Head of caudate nucleus (tissue), 42 donors: ENCODE results near the gene KIAA0513.

Experiments
- DNase-seq, 42 donors: peaks; one replicate each; pipeline versions ENCODE4 v3.0.0 to v3.0.0-alpha.2; 2020 to 2021; ENCODE audit warnings: mixed read lengths in 7 of 42
- intact Hi-C: fragments of 100-400 bp; cut with DNase I; formaldehyde crosslinking; loops from one replicate; pipeline ENCODE4 v1.15.0; 2022

The KIAA0513 gene

DNA sequence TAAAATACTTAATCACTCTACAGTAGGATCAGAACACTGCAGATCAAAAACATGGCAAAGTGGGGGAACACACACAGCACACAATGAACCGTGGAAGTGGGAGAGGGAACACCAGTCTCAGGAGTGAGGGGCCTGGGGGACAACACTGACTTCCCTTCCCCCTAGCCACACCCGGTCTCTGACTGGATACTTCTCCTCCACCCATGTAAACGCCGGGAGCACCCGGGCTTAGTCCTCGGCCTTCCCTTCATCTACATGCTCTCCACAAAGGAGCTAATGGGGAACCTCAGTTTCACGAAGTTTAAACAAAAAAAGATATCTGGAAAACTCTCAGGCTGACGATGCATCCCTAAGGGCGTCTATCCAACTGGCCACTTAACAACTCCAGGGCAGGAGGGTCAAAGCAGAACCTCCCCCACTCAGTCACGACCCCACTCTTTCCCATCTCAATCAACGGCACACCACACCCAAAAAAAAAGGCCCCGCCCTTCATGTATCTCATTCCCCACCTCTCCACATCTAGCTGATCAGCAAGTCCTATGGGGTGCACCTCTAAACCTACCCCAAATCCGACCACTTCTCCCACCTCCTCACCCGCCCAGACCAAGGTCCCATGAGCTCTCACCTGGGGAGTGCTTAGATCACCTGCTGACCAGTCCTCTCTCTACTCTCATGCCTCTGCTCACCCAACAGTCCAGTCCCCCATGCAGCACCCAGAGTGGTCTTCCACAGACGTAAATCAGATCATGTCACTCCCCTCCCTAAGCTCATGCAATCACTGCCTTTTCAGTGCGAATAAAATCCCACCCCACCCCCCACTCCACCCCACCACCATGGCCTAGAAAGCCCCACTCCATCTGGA lies 23.6 kb upstream of the KIAA0513 start:
- DNase-seq: no peak
- intact Hi-C loops: no loop called here

DNA sequence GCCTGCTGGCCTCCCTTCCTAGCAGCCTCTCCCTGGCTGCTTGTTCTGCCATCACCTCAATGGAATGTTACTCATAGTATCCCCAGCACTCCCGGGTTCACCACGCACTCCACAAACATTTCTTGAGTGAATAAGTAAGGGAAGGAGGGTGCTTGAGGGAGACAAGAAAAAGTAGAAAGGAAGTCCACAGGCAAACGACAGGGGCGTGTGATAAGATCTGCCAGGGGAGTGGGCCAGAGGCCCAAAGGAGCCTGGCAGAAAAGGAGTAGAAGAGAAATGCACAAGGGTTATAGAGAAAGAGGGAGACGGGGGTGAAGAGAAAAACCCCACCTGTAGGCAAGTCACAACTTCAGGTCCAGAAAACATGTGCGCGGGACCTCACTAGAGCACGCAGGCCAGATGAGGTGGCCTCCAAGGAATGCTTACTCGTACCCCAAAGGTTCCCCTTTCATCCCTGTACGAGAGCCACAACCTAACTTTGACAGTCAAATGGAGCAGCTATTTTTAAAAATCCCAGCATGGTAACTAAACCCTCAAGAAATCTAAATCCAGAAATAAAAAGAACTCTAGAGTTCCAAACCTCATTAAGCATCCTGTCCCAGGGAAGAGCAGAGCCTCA lies 22.9 kb upstream of the KIAA0513 start:
- intact Hi-C loops: no loop called here
- DNase-seq: no peak

DNA sequence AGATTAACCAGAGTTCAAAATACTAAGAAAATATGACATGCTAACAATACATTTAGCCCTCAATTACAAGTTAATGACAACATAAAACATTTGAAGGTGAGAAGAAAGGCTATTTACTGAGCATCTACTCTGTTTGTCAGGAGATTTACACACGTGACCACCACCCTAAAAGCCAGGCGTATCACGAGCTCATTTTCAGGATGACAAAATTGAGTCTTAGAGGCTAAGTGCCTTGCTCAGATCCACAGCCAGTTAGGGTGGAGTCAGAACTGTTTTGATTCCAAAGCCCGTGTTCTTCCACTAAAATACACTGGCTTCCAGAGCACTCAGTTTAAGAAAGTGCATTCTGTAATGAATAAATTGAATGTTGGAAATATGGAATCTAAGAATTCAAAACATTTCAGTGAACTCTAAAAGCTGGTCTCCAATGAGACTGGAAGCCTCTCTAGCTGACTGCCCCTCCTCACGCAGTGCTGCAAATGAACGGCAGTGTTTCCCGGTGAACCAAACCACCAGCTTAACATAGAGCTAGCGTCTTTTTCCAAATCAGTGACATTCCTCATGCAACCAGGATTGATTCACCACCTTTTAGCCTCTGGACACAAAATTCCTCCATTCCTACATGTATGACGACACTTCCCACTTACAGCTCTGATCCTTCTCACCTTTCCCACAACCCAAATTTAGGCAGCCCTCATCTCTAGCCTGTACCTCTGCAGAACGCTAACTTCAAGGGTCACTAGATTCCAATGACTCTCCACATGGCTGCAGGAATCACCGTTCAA lies 22.1 kb upstream of the KIAA0513 start:
- DNase-seq: no peak
- intact Hi-C loops: no loop called here

DNA sequence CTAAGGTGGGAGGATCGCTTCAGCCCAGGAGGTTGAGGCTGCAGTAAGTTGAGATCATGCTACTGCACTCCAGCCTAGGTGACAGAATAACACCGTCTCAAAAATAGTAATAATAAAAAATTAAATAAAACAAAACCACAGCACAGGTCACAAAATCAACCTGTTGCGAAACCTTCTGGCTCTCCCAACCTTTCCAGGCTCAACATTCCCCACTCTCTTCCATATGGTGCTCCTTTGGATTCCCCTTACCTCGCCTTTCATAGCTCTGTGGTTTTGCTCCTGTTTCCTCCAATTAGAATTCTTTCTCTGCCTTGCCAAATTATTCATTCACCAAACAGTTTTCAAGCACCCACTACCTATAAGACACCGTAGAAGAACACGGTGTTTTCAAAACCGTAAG lies 21.0 kb upstream of the KIAA0513 start:
- intact Hi-C loops: no loop called here
- DNase-seq: no peak

DNA sequence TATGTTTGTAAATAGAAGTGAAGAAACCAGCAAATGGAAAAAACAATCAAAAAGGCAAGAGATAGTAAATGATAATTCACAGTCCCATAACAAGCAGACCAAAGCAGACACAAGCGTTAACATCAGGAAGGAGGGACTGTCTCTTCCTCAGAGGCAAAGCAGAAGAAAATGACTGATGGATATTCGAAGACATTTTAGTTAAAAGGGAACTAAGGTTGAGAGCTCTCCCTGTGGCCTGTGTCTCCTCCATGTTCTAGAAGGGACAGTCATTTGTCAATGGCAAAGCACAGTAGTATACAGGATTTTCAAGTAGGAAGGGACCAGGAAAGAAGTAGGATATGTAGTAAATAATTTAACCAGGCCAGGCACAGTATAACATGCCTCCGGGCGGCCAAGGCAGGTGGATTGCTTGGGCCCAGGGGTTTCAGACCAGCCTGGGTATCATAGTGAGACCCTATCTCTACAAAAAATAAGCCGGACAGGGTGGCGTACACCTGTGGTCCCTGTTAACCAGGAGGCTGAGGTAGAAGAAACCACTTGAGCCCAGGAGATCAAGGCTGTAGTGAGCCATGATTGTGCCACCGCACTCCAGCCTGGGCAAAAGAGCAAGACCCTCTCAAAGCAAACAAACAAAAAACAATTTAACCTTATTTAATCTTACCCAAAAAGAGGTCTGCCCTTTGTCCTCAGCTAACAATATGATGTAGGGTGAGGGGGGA lies 19.9 kb upstream of the KIAA0513 start:
- intact Hi-C loops: no loop called here
- DNase-seq: no peak

DNA sequence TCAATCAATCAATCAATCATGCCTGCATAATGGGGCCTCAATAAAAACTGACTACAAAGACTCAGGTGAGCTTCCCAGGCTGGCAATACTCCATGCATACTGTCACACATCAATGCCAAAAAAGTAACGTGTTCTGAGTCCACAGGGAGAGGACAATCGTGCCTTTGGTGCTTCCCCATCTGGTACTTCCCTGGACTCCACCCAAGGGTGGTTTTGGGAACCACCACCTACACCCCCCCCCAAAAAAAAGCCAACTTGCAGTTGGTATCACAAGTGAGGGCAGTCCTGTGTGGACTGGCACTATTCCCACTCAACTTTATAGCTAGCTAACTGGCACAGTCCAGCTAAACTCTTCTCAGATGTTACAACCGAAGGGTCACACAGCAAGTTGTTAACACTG lies 19.3 kb upstream of the KIAA0513 start:
- intact Hi-C loops: no loop called here
- DNase-seq: no peak

DNA sequence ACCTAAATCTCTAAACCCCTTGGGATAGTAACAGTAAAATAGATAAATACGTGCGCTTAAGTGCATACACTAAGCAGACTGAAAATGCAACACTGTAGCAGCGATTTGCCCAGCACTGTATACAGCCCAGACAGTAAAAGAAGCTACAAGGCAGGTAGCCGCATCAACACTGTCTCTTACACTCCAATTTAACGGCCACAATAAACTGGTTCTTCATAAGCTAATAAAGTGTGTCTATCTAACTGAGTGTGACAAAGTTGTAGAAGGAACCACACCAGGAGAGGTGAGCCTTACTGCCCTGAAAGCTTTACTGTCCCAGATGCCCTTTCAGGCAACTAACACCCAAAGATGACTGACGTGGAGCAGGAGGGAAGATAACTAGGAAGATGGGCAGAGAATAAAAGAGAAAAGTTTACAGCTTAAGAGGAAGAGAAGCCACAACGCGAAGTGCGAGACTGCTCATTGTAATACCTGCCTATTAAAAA lies 17.1 kb upstream of the KIAA0513 start:
- DNase-seq: no peak
- intact Hi-C loops: no loop called here

DNA sequence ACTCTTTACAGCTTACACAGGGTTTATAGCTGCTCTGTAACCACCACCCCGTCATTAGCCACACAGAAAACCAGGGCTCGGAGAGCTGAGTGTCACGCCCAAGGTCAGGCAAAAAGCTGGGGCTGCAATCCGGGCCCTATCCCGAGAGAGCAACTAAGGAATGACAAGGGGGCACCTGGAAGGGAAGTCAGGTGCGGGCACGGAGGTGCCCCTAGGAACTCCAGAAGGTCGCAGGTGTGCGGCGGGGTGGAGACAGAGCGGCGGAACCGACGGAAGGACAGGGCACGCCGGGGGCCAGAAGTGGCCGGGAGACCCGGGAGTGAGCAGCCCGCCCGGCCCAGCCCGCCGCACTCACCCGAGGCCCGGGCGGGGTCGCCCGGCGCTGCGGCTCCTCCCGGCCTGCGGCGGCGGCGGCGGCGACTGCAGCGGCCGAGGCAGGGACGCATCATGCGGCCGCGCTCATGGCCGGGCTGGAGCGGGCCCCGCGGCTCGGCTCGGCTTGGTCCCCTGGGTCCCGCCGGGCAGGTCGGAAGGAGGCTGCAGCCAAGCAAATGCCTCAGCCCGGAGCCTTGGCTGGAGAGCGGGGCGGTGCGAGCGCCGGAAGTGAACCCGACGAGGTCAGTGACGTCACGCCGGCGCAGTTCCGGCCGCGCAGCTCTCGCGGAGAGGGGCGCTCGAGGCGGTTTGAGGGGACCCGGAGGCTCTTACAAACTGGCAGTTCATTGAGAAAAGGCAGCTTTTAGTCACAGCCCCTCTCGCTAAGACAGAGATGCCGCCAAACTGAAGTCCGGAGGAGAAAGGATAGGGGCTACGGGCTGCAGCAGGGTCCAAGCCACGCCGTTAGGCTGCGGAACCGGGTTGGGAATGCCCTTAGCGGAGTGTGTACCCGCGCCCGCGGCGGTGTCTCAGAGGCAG lies 16.4 kb upstream of the KIAA0513 start, which contains the start of gene ZDHHC7:
TSS of gene ZDHHC7 (minus strand) at position 605 of the 915 bp plus-strand sequence. CDS start 20,917 bp downstream, outside the sequence.
- DNase-seq: peak; percentile 64 to 95 (median 89)
- intact Hi-C loops: no loop called here

DNA sequence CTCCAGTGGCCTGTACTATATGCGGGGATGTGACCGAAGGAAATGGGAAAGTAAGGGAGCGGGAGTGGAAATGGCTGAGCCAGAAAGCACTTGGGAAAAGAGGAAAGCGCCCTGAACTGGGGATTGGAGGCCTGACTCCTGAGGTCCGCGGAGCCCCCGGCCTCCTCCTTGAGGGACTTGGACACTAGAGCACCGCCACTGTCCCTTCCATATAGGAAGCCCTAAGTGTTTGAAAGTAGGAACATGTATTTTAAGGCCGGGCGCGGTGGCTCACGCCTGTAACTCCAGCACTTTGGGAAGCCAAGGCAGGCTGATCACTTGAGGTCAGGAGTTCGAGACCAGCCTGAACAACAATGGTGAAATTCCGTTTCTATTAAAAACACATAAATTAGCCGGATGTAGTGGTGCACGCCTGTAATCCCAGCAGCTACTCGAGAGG lies 15.7 kb upstream of the KIAA0513 start:
- no peak for DNase-seq
- intact Hi-C loops: no loop called here

DNA sequence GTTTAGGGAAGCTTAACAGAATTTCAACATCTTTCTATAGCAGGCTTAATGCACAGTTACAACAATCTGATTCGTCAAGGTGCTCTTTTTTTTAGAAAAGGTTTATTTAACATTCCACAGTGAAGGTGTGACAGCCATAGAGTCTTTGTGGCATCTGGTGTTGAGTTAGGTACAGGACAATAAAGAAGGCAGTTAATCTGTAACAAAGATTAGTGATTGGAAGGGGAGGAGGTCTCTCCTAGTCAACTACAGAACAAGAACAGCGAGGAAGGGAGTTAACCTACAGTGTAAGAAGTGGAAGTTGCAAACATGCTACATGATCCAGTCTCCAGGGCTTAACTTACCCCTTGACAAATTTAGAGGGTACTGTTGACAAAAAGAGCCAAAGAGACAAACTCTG lies 13.3 kb upstream of the KIAA0513 start:
- DNase-seq: no peak
- intact Hi-C loops: no loop called here

DNA sequence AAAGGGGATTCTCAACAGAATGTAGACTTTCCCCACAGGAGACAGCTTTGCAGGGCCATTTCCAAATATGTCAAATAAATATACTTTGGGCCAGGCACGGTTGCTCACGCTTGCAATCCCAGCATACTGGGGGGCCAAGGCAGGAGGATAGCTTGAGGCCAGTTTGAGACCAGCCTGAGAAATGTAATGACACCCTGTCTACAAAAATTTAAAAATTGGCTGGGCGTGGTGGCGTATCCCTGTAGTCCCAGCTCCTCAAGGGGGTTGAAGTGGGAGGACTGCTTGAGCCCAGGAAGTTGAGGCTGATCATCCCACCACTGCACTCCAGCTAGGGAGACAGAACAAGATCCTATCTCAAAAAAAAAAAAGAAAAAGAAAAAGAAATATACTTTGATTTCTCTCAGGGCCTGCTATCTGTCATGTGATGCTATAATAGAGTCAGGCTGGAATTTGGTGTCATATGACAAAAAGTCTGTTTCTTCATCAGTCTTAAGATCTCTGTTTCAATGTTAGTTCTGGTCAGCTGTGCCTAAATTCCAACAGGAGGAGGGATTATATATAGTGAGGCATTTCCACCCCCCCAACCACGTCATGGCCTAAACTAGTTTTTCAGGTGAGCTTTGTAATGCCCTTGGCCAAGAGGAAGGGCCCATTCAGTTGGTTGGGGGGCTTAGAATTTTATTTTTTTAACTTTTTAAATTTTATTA lies 12.0 kb upstream of the KIAA0513 start:
- no peak for DNase-seq

DNA sequence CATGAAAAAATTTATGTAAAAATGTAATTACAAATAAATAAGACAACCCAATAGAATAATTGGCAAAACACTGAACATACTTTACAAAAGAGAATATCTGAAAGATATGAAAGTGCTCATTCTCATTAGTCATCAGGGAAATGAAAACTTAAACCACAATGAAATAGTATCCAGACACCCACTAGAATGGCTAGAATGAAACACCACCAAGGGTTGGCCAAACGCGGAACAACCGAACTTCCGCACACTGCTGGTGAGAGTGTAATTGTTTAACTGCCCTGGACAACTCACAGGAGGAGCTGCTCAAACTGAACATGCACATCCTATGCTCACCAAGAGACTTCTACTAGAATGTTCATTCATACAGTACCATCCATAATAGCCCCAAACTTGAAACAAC lies 10.4 kb upstream of the KIAA0513 start:
- peak in 1 of 42 donors; percentile 14 for DNase-seq

More for the DNA sequence above, 12.0 kb upstream of the KIAA0513 start:
- intact Hi-C loops: no loop called here

DNA sequence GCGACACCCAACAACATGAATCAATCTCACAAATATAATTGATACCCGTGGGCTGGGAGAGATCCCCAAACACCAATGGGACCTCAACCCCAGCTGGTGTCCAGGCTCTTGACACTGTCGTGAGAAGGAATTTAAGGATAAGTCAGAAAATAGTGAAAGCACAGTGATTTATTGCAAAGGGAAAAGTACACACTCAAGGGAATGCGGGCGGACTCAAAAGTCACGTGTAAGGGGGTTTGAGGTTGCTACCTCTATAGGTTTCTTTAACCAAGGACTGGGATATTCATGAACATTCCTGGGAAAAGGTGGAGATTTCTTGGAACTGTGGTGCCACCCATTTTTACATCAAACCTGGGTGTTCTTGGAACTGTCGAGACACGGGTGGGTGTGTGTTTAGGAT lies 10.0 kb upstream of the KIAA0513 start:
- intact Hi-C loops: no loop called here
- DNase-seq: no peak

More for the DNA sequence above, 10.4 kb upstream of the KIAA0513 start:
- intact Hi-C loops: no loop called here

DNA sequence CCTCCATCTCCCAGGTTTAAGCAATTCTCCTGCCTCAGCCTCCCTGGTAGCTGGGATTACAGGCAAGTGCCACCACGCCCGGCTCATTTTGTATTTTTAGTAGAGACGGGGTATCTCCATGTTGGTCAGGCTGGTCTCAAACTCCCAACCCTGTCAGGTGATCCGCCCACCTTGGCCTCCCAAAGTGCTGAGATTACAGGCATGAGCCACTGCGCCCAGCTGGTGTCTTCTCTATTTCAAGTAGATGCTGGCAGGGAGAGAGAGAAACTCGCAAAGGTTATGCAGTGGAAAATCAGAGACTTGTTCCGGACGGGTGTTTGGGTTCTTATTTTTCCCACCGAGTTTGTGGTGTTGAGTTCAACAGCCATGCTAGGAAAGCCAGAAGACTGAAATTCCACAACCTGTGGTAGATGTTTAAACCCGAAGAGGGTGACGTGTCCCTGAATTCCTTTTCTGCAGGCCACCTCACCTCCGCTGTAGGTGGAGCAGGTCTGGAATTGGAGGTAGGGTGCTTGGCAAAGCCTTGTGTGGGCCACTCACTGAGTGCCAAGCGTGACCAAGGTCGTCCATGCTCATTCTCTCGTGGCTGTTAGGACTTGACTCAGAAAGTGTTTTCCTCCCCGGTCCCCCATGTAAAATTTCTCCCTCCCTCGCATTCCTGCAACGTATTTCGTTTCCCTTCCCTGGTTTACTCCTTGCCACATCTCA lies 8.9 kb upstream of the KIAA0513 start:
- intact Hi-C loops: no loop called here
- no peak for DNase-seq

DNA sequence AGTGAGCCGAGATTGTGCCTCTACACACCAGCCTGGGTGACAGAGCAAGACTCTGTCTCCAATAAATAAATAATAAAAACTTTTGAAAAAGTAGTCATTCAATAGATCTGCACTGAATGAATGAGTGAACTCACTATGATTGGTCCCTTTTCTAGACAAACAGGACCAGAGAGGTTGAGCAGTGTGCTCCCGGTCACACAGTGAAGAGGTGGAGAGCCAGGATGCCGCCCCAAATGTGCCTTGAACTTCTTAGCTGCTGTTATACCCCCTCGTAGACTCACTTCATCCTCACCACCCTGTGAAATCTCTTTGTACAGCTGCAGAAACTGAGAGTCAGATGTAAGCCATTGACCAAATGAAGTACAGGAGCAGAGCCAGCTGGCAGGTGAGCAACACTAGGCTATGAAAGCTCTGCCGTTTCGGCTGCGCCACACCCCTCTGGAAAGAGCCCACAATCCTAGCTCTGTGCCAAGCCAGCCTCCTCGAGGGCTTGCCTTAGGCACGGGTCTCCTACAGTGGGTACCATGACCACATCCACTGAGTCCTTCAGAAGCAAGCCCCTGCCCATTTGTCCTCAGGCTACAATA lies 7.8 kb upstream of the KIAA0513 start:
- peak in 2 of 42 donors; percentile 13 to 20 for DNase-seq
- intact Hi-C loops: no loop called here
